HG03354 (cell line): Measurements from ENCODE around the gene TRA2B.
"Not testable (repeated sequence)": the region's sequence is repeated elsewhere in the genome, so short reads cannot be mapped to it uniquely, and the experiment has no call there.

ENCODE experiments used
- ATAC-seq: cut with Tn5 transposase; IDR thresholded peaks from one replicate; pipeline ENCODE4 v1.9.1; 2021; ENCODE audit warnings: mild to moderate bottlenecking; ENCODE audit not compliant: unreplicated experiment, poor library complexity, severe bottlenecking

Gene TRA2B

GRCh38 chr3:185929192-185930151 lies 8.3 kb downstream of the TRA2B start:
- ATAC-seq: no peak

GRCh38 chr3:185928496-185928895 lies 9.3 kb downstream of the TRA2B start:
- no peak for ATAC-seq

GRCh38 chr3:185927501-185928200 lies 10.2 kb downstream of the TRA2B start:
- no peak for ATAC-seq

GRCh38 chr3:185926445-185926844 lies 11.4 kb downstream of the TRA2B start:
- ATAC-seq: no peak

- no peak for ATAC-seq
Measured at GRCh38 chr3:185925353-185925752, 12.5 kb downstream of the TRA2B start.

GRCh38 chr3:185924375-185924774 lies 13.4 kb downstream of the TRA2B start:
- no peak for ATAC-seq

GRCh38 chr3:185920184-185920583 lies 17.6 kb downstream of the TRA2B start:
- ATAC-seq: no peak

GRCh38 chr3:185916042-185916833 lies 21.6 kb downstream of the TRA2B start:
- ATAC-seq: no peak

GRCh38 chr3:185915642-185916041 lies 22.2 kb downstream of the TRA2B start:
- ATAC-seq: no peak

GRCh38 chr3:185914911-185915629 lies 22.7 kb downstream of the TRA2B start:
- ATAC-seq: no peak

GRCh38 chr3:185912929-185913901 lies 24.6 kb downstream of the TRA2B start:
- ATAC-seq: no peak

- ATAC-seq: no peak
Measured at GRCh38 chr3:185912512-185912911, 25.3 kb downstream of the TRA2B start.

GRCh38 chr3:185911076-185911448 lies 26.8 kb downstream of the TRA2B start:
- not testable (repeated sequence) for ATAC-seq

GRCh38 chr3:185910322-185911075 lies 27.3 kb downstream of the TRA2B start:
- not testable (repeated sequence) for ATAC-seq

- ATAC-seq: not testable (repeated sequence)
Measured at GRCh38 chr3:185909913-185910312, 27.9 kb downstream of the TRA2B start.

- ATAC-seq: no peak
Measured at GRCh38 chr3:185900228-185900627, 37.6 kb downstream of the TRA2B start.

- no peak for ATAC-seq
Measured at GRCh38 chr3:185896636-185897035, 41.2 kb downstream of the TRA2B start.

GRCh38 chr3:185887066-185887465 lies 50.7 kb downstream of the TRA2B start:
- ATAC-seq: no peak
